Upper lobe of left lung (tissue), 6 donors: Measurements from ENCODE around the gene ST3GAL5. TPM values are rescaled to one million over a fixed set of nuclear protein-coding genes. Genes with fewer than 3 reads are reported as not detected.

Source experiments
- ATAC-seq, 2 donors: fragments of 200-7000 bp; cut with Tn5 transposase; one replicate each; pipeline ENCODE4 v1.9.1; 2022; ENCODE audit warnings: mild to moderate bottlenecking in 2 of 2, moderate library complexity in 2 of 2; ENCODE audit not compliant: low FRiP score in 2 of 2
- DNase-seq, 2 donors: peaks; one replicate each; pipeline ENCODE4 v3.0.0-alpha.2; 2019 to 2020
- H3K27ac ChIP-seq, 4 donors: fragments of 200-600 bp; sonication (generic); one replicate each; pipeline ENCODE4 v1.5.1; 2016 to 2019
- H3K27me3 ChIP-seq, 4 donors: fragments of 200-600 bp; sonication (generic); one replicate each; pipeline ENCODE4 v1.5.1; 2017 to 2019
- H3K36me3 ChIP-seq, 4 donors: fragments of 200-600 bp; sonication (generic); one replicate each; pipeline ENCODE4 v1.5.1; 2016 to 2019
- H3K4me1 ChIP-seq, 4 donors: fragments of 200-600 bp; sonication (generic); one replicate each; pipeline ENCODE4 v1.5.1; 2018 to 2019
- H3K4me3 ChIP-seq, 4 donors: fragments of 200-600 bp; sonication (generic); one replicate each; pipeline ENCODE4 v1.5.1; 2017 to 2019; ENCODE audit warnings: mild to moderate bottlenecking in 2 of 4, moderate library complexity in 1 of 4
- H3K9me3 ChIP-seq, 4 donors: fragments of 200-600 bp; sonication (generic); one replicate each; pipeline ENCODE4 v1.5.1; 2018 to 2019
- EP300 ChIP-seq, 4 donors: sonication (generic); formaldehyde crosslinking; IDR thresholded peaks; one replicate each; pipeline ENCODE4 v1.5.1; 2017; ENCODE audit warnings: antibody characterized with exemption in 4 of 4, control low read depth in 2 of 4
- POLR2A ChIP-seq, 4 donors: fragments of 450-650 bp; IDR thresholded peaks; one replicate each; pipeline ENCODE4 v1.5.1; 2016 to 2017; ENCODE audit warnings: antibody characterized with exemption in 4 of 4, mild to moderate bottlenecking in 2 of 4
- POLR2AphosphoS5 ChIP-seq, 2 donors: sonication (generic); formaldehyde crosslinking; IDR thresholded peaks; one replicate each; pipeline ENCODE4 v1.5.1; 2017; ENCODE audit warnings: antibody characterized with exemption in 2 of 2
- WGBS, 2 donors: methylation state at CpG; one replicate each; pipeline ENCODE4 v1.1.5; 2017 to 2018; 5-methylcytosine and 5-hydroxymethylcytosine counted together
- total RNA-seq, 6 donors: library from RNA; depleted of rRNA in 4 of 6; stranded (reverse); fragments of >200 nt in 4 of 6; gene quantifications; one replicate each; pipeline versions ENCODE4 v1.1.0 to v1.2.1, GENCODE V29; 2016 to 2021
- TF ChIP-seq, protein P1 (sequence below), 6 experiments: fragments of 450-650 bp in 4 of 6; fragments of 200-600 bp in 2 of 6; sonication (generic) in 2 of 6; IDR thresholded peaks; one replicate each; pipeline ENCODE4 v1.5.1; 2016 to 2019; ENCODE audit warnings: antibody characterized with exemption in 6 of 6
- donor health status: DM: no; HTN: no; CAD: no; lungs with moderate emphysema.
- donor health status: DM: no; HTN: yes; CAD: no; lungs with severe emphysema.

The ST3GAL5 gene
- total RNA-seq, 6 donors from 2014 or later: 54.5 to 162 (median 83.8) TPM

DNA sequence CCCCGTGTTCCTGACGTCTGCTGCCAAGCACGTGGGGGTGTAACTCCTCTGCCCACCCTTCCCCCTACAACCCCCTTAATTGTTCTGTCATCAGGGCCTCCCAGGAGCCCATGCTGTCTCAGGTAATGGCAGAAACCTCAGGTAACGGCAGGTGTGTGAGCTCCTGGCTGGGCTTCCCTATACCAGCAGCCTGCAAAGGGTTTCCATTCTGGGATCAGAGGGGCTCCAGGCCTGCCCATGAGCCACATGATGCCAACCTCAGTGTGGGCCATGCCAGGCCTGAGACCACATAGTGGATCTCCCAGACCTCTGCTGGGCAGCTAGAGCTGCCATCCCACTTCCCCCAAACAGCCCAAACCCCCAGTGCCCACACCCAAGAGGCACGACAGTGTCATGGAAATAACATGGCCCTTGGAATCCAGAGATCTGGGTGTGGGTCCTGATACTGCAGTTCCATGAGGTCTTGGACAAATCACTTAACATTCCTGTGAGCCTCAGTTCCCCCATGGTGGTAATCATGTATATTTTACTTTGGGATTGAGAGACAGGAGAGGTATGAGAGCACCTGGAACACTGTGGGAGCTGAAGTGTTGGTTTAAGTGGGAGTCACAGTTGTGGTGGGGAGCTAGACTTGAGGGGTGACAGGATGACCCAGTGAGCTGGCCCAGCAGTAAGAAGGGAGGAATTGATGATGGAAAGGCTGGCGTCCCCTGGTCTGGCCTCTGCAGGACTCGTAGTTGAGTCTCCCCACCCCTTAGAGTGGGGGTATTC is 75.4 kb downstream of the ST3GAL5 start:
- H3K4me1 ChIP-seq: peaks cover 18 to 30% (median 21%) of the 10 kb centered on the region in 4 donors
- no peak for DNase-seq
- H3K36me3 ChIP-seq: no peaks in the 10 kb centered on the region
- TF ChIP-seq EP300 (IDR thresholded peaks at IDR 0.05): no peak
- TF ChIP-seq POLR2A (IDR thresholded peaks at IDR 0.05): no peak
- TF ChIP-seq, protein P1, sequence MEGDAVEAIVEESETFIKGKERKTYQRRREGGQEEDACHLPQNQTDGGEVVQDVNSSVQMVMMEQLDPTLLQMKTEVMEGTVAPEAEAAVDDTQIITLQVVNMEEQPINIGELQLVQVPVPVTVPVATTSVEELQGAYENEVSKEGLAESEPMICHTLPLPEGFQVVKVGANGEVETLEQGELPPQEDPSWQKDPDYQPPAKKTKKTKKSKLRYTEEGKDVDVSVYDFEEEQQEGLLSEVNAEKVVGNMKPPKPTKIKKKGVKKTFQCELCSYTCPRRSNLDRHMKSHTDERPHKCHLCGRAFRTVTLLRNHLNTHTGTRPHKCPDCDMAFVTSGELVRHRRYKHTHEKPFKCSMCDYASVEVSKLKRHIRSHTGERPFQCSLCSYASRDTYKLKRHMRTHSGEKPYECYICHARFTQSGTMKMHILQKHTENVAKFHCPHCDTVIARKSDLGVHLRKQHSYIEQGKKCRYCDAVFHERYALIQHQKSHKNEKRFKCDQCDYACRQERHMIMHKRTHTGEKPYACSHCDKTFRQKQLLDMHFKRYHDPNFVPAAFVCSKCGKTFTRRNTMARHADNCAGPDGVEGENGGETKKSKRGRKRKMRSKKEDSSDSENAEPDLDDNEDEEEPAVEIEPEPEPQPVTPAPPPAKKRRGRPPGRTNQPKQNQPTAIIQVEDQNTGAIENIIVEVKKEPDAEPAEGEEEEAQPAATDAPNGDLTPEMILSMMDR (IDR thresholded peaks at IDR 0.05): no peak
- TF ChIP-seq POLR2AphosphoS5 (IDR thresholded peaks at IDR 0.05): no peak
- WGBS, 2 donors: 80 to 98% methylated on average over 6 to 7 of the region's 7 CpGs
- no peak overlapping the region for H3K4me3 ChIP-seq
- no peaks in the 10 kb centered on the region for H3K27me3 ChIP-seq
- H3K9me3 ChIP-seq: no peaks in the 10 kb centered on the region
- H3K27ac ChIP-seq: no peak overlapping the region
- ATAC-seq: no peak

- Histone ChIP-seq H3K4me3 (no peak overlapping the region), H3K36me3 (no peaks in the 10 kb centered on the region), H3K27ac (peak overlapping the region in 2 of 4 donors; percentile 16 to 86), H3K9me3 (no peaks in the 10 kb centered on the region), H3K4me1 (peaks cover 18 to 30% (median 21%) of the 10 kb centered on the region in 4 donors), H3K27me3 (no peaks in the 10 kb centered on the region)
- TF ChIP-seq POLR2A (IDR thresholded peaks at IDR 0.05) (no peak), EP300 (IDR thresholded peaks at IDR 0.05) (no peak), POLR2AphosphoS5 (IDR thresholded peaks at IDR 0.05) (no peak)
- TF ChIP-seq, protein P1 (IDR thresholded peaks at IDR 0.05): no peak
- WGBS, 2 donors: 59 to 84% methylated on average over 7 to 10 of the region's 10 CpGs
- ATAC-seq (no peak), DNase-seq (peak in 1 of 2 donors; percentile 56)
Observed at GRCh38 chr2:85812094-85812735, 76.6 kb downstream of the ST3GAL5 start.

DNA sequence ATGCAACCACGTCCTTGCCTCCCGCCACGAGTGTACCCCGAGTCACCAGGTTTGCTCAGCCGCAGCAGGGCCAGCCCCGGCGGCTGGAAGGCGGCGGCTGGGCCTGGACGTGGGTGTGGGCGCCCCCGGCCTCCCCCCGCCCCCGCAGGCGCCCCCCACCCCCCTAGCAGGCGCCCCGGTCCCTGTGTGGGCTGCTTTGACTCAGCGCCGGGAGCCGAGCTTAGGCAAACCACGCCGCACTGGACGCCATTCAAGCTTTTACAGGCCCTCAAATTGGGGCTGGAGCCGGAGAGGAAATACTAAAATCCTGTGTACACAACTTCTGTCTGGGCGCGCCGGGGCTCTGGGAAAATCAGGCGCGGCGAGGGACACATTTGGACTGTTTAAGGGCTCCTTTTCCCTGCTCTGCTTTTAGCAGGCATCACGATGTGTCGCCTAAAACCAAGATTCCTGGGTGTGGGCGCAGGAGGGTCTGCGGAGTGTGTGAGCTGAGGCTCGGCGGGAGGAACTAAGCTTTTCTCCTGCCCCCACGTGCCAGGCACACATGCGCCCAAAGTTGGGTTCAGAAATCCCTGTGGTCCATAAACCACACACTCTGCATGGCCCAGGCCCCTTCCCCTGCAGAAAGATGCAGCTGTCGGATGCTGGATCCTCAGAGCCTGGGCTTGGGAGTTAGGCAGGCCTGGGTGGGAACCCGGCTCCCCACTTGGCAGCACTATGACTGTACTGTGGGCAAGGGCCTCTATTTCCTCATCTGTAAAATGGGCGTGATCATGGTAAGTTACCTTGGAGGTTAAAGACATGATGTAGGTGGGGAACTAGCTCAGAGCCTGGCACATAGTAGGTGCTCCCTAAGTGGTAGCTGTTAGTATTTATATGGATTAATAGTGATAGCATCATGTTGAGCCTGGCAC is 77.4 kb downstream of the ST3GAL5 start:
- DNase-seq (peak; percentile 62 to 76), ATAC-seq (peak in 1 of 2 donors; percentile 35)
- Histone ChIP-seq H3K36me3 (no peaks in the 10 kb centered on the region), H3K9me3 (no peaks in the 10 kb centered on the region), H3K4me3 (peak overlapping the region in 1 of 4 donors; percentile 23), H3K27ac (peak overlapping the region; percentile 75 to 86 (median 76)), H3K27me3 (no peaks in the 10 kb centered on the region), H3K4me1 (peaks cover 18 to 30% (median 23%) of the 10 kb centered on the region in 4 donors)
- 34 to 37% methylated on average over 12 to 40 of the region's 41 CpGs for WGBS, 2 donors
- TF ChIP-seq POLR2AphosphoS5 (IDR thresholded peaks at IDR 0.05) (no peak), POLR2A (IDR thresholded peaks at IDR 0.05) (no peak), EP300 (IDR thresholded peaks at IDR 0.05) (no peak)
- TF ChIP-seq, protein P1 (IDR thresholded peaks at IDR 0.05): no peak

DNA sequence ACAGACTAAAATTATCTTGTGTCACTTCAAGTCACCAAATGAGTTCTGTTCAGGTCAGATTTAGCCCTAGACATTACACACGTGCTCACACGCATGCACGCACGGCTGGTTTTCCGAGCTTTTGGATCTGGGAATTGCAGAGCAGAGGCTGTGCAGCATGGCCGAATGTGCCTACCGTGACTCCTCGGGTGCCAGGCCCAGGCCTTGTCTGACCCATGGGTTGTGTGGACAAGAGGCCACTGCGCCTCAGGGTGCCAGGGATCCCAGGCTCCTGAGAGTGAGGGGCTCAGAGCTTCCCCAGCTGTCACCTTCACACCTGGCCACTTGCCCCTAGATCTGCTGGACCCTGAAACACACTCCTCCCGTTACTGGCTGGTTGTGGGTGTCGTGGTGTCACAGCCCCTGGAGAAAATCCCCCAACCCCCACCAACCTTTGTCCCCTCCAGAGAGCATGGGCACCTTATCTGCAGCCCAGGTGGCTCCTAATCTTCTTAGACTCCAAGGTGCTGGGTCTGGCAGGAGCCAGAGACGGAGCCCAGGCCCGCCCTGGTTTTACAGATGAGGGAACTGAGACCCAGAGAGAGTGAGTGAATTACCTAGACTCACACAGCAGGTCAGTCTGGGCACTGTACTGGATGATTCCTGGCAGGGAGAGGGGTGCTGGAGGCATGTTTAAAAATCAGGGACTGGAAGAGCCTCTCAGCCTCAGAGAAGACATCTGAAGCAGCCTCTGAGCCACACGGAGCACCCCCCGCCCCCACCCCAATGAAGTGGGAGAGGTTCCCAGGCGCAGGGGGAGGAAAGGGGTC is 78.2 kb downstream of the ST3GAL5 start:
- peak in 1 of 2 donors; percentile 36 for DNase-seq
- H3K27me3 ChIP-seq: no peaks in the 10 kb centered on the region
- 72 to 80% methylated on average over 11 to 16 of the region's 16 CpGs for WGBS, 2 donors
- H3K9me3 ChIP-seq: no peaks in the 10 kb centered on the region
- ATAC-seq: no peak
- peak overlapping the region; percentile 75 to 86 (median 76) for H3K27ac ChIP-seq
- H3K4me1 ChIP-seq: peaks cover 18 to 30% (median 23%) of the 10 kb centered on the region in 4 donors
- peak overlapping the region in 1 of 4 donors; percentile 23 for H3K4me3 ChIP-seq
- H3K36me3 ChIP-seq: no peaks in the 10 kb centered on the region
- no peak for TF ChIP-seq POLR2AphosphoS5 (IDR thresholded peaks at IDR 0.05)
- no peak for TF ChIP-seq POLR2A (IDR thresholded peaks at IDR 0.05)
- TF ChIP-seq, protein P1 (IDR thresholded peaks at IDR 0.05): no peak
- no peak for TF ChIP-seq EP300 (IDR thresholded peaks at IDR 0.05)
